Panc1 (cell line): Measurements from ENCODE around the gene MCHR2. TPM values are rescaled to one million over a fixed set of nuclear protein-coding genes. Genes with fewer than 3 reads are reported as not detected.

Experiments
- ATAC-seq: fragments of 200-7000 bp; cut with Tn5 transposase; 2 replicates; pipeline ENCODE4 v1.9.1; 2020; ENCODE audit warnings: mild to moderate bottlenecking, moderate library complexity
- BruUV-seq: library from RNA; stranded (reverse); fragments of 400-500 nt; replicated peaks from 2 replicates; lab custom pipeline; 2021; lab: Mats Ljungman, UMichigan
- CTCF ChIA-PET: fragments of 300-600 bp; sonication (Branson Sonifier 250); formaldehyde crosslinking; loops from one replicate; lab custom pipeline; 2022; ENCODE audit warnings: antibody characterized with exemption; lab: Charles Lee
- POLR2A ChIA-PET: fragments of 300-600 bp; sonication (Branson Sonifier 250); formaldehyde crosslinking; loops from one replicate; lab custom pipeline; 2022; ENCODE audit warnings: antibody characterized with exemption; lab: Charles Lee
- DNase-seq: peaks from one replicate; pipeline ENCODE4 v3.0.0-alpha.2; 2010; ENCODE audit warnings: low read depth, low spot score
- H3K27ac ChIP-seq: 2 replicates; pipeline ENCODE4 v1.5.1; 2011; ENCODE audit warnings: mild to moderate bottlenecking, low read length, inconsistent platforms
- H3K27me3 ChIP-seq: fragments of 200-500 bp; sonication (Bioruptor generic); 2 replicates; pipeline ENCODE4 v1.6.0; 2014; ENCODE audit warnings: low read length, inconsistent platforms; ENCODE audit not compliant: control insufficient read depth, insufficient read depth
- H3K36me3 ChIP-seq: fragments of 200-500 bp; sonication (Bioruptor generic); 2 replicates; pipeline ENCODE4 v1.5.1; 2014; ENCODE audit warnings: inconsistent platforms, mild to moderate bottlenecking, low read length, moderate library complexity; ENCODE audit not compliant: control insufficient read depth, insufficient read depth
- H3K4me1 ChIP-seq: 2 replicates; pipeline ENCODE4 v1.5.1; 2011; ENCODE audit warnings: inconsistent platforms, mild to moderate bottlenecking, low read length, moderate library complexity; ENCODE audit not compliant: control insufficient read depth, insufficient read depth
- H3K4me3 ChIP-seq, 2 experiments: 2 replicates each; pipeline ENCODE4 v1.5.1; 2011 to 2012; ENCODE audit warnings: low read depth in 2 of 2, low read length in 2 of 2, mild to moderate bottlenecking in 2 of 2, inconsistent platforms in 1 of 2, moderate library complexity in 1 of 2
- H3K9me3 ChIP-seq: fragments of 200-500 bp; sonication (Bioruptor generic); 2 replicates; pipeline ENCODE4 v1.5.1; 2014; ENCODE audit warnings: low read depth, mild to moderate bottlenecking, inconsistent platforms, low read length, moderate library complexity; ENCODE audit not compliant: control insufficient read depth, insufficient read depth
- CTCF ChIP-seq: fragments of 450-650 bp; IDR thresholded peaks from 2 replicates; pipeline ENCODE4 v1.5.1; 2017; ENCODE audit warnings: mild to moderate bottlenecking
- POLR2AphosphoS5 ChIP-seq: IDR thresholded peaks from 2 replicates; pipeline ENCODE4 v1.6.1; 2012; ENCODE audit warnings: mild to moderate bottlenecking, low read depth, low read length, moderate library complexity
- REST ChIP-seq, 2 experiments: IDR thresholded peaks; 2 replicates each; pipeline ENCODE4 v1.6.1; 2011 to 2012; ENCODE audit warnings: low read depth in 2 of 2, control low read depth in 1 of 2, low read length in 1 of 2, mild to moderate bottlenecking in 1 of 2, moderate library complexity in 1 of 2; ENCODE audit not compliant: insufficient read depth in 1 of 2
- SIN3A ChIP-seq: IDR thresholded peaks from 2 replicates; pipeline ENCODE4 v1.6.1; 2012; ENCODE audit warnings: low read depth, mild to moderate bottlenecking, low read length, moderate library complexity, borderline replicate concordance; ENCODE audit not compliant: insufficient read depth
- TCF7L2 ChIP-seq: IDR thresholded peaks from 2 replicates; pipeline ENCODE4 v1.6.1; 2011; ENCODE audit warnings: mild to moderate bottlenecking, low read depth, low read length, inconsistent platforms
- in situ Hi-C: cut with HindIII; loops from 2 replicates; pipeline ENCODE4 v1.10.0; 2016; ENCODE audit warnings: low sequenced_read_pairs, low pct_unique_long_range_greater_than_20kb
- intact Hi-C: fragments of 100-400 bp; cut with micrococcal nuclease; formaldehyde crosslinking; loops from one replicate; pipeline ENCODE4 v1.10.0; 2022; ENCODE audit not compliant: unreplicated experiment
- total RNA-seq: library from RNA; stranded (reverse); gene quantifications from one replicate; pipeline ENCODE4 v1.2.1, GENCODE V29; 2021; ENCODE audit not compliant: unreplicated experiment

MCHR2 gene
- total RNA-seq, 1 experiment from 2014 or later: not detected

- in situ Hi-C loops (no loop called here), intact Hi-C loops (no loop called here)
- H3K4me3 ChIP-seq: no peak overlapping the region
- BruUV-seq: no TSS peak
- ChIA-PET CTCF (no interaction called here), POLR2A (no interaction called here)
- H3K4me1 ChIP-seq: no peaks in the 10 kb centered on the region
- H3K9me3 ChIP-seq: no peaks in the 10 kb centered on the region
- no peaks in the 10 kb centered on the region for H3K36me3 ChIP-seq
- no peak for DNase-seq
- H3K27me3 ChIP-seq: no peaks in the 10 kb centered on the region
- TF ChIP-seq REST (IDR thresholded peaks at IDR 0.05; ENCODE audit: insufficient read depth in 1 of 2, low read depth in 2 of 2, low read length in 1 of 2): no peak
- no peak for TF ChIP-seq TCF7L2
- TF ChIP-seq SIN3A: no peak
- ATAC-seq: no peak
- H3K27ac ChIP-seq: no peak overlapping the region
Measured at GRCh38 chr6:99980741-99981140, 13.3 kb downstream of the MCHR2 start.

GRCh38 chr6:99979953-99980352 is 14.1 kb downstream of the MCHR2 start:
- DNase-seq: no peak
- ATAC-seq: no peak
- no peak overlapping the region for H3K4me3 ChIP-seq
- H3K9me3 ChIP-seq: no peaks in the 10 kb centered on the region
- TF ChIP-seq SIN3A: no peak
- no peak for TF ChIP-seq TCF7L2
- BruUV-seq: no TSS peak
- H3K27me3 ChIP-seq: no peaks in the 10 kb centered on the region
- no peaks in the 10 kb centered on the region for H3K36me3 ChIP-seq
- no peak overlapping the region for H3K27ac ChIP-seq
- ChIA-PET CTCF (no interaction called here), POLR2A (no interaction called here)
- H3K4me1 ChIP-seq: no peaks in the 10 kb centered on the region
- in situ Hi-C loops (no loop called here), intact Hi-C loops (no loop called here)

- Histone ChIP-seq H3K4me1 (no peaks in the 10 kb centered on the region), H3K36me3 (no peaks in the 10 kb centered on the region), H3K9me3 (no peaks in the 10 kb centered on the region), H3K27me3 (no peaks in the 10 kb centered on the region), H3K27ac (no peak overlapping the region), H3K4me3 (no peak overlapping the region)
- CTCF ChIA-PET: no interaction called here
- DNase-seq (no peak), ATAC-seq (no peak)
- in situ Hi-C loops (no loop called here), intact Hi-C loops (no loop called here)
- TF ChIP-seq CTCF (no peak), TCF7L2 (no peak), SIN3A (no peak), POLR2AphosphoS5 (no peak), REST (IDR thresholded peaks at IDR 0.05; ENCODE audit: insufficient read depth in 1 of 2, low read depth in 2 of 2, low read length in 1 of 2) (no peak)
- POLR2A ChIA-PET: no interaction called here
- no TSS peak for BruUV-seq
Measured at GRCh38 chr6:99967052-99967451, 27.0 kb downstream of the MCHR2 start.
